H1 (cell line): ENCODE results near the gene EFHD1. TPM values are rescaled to one million over a fixed set of nuclear protein-coding genes. Genes with fewer than 3 reads are reported as not detected.
A peak's percentile ranks its signal among the peaks of the same experiment; 100 is the strongest.

ENCODE experiments used
- CTCF ChIA-PET: fragments of 300-600 bp; sonication (Branson Sonifier 250); formaldehyde crosslinking; loops from one replicate; lab custom pipeline; 2021; ENCODE audit not compliant: partially characterized antibody; lab: Charles Lee
- POLR2A ChIA-PET: fragments of 300-600 bp; sonication (Branson Sonifier 250); formaldehyde crosslinking; loops from one replicate; lab custom pipeline; 2021; ENCODE audit warnings: inconsistent platforms; ENCODE audit not compliant: partially characterized antibody; lab: Charles Lee
- DNase-seq, 2 experiments: peaks; one replicate each; pipeline versions ENCODE4 v3.0.0 to v3.0.0-alpha.2; 2010 to 2022; ENCODE audit warnings: low spot score in 2 of 2, low read depth in 1 of 2, mixed read lengths in 1 of 2
- FAIRE-seq: peaks from 2 replicates; lab custom pipeline; 2011; peaks lifted over from hg19 to GRCh38; lab: Jason Lieb, UNC
- H2AFZ ChIP-seq: 2 replicates; pipeline ENCODE4 v1.8.1; 2012; ENCODE audit warnings: low read length, inconsistent platforms
- H2AK5ac ChIP-seq: 2 replicates; pipeline ENCODE4 v1.6.1; 2013; ENCODE audit warnings: low read depth, low read length
- H2BK120ac ChIP-seq: replicated peaks from 2 replicates; pipeline ENCODE3; 2013; ENCODE audit warnings: low read depth, low read length, inconsistent platforms
- H2BK12ac ChIP-seq: 2 replicates; pipeline ENCODE4 v1.6.1; 2013; ENCODE audit warnings: low read depth, low read length
- H2BK15ac ChIP-seq: 2 replicates; pipeline ENCODE4 v1.6.1; 2013; ENCODE audit warnings: low read length
- H2BK20ac ChIP-seq: 2 replicates; pipeline ENCODE4 v1.6.1; 2013; ENCODE audit warnings: low read length
- H2BK5ac ChIP-seq: 2 replicates; pipeline ENCODE4 v1.6.1; 2013; ENCODE audit warnings: low read depth, low read length
- H3K14ac ChIP-seq: 2 replicates; pipeline ENCODE4 v1.6.1; 2013; ENCODE audit warnings: inconsistent platforms; ENCODE audit not compliant: insufficient read length
- H3K18ac ChIP-seq: 2 replicates; pipeline ENCODE4 v1.6.1; 2013; ENCODE audit warnings: low read length; ENCODE audit errors: extremely low read depth
- H3K23ac ChIP-seq: 2 replicates; pipeline ENCODE4 v1.6.1; 2013; ENCODE audit warnings: inconsistent platforms; ENCODE audit not compliant: insufficient read length
- H3K23me2 ChIP-seq: 2 replicates; pipeline ENCODE4 v1.6.1; 2013; ENCODE audit warnings: low read depth, low read length
- H3K27ac ChIP-seq: 2 replicates; pipeline ENCODE4 v1.6.1; 2011; ENCODE audit warnings: low read depth, low read length, inconsistent platforms
- H3K27me3 ChIP-seq, 4 experiments: replicated peaks in 1 of 4; 1 replicate in 1 of 4; 2 replicates in 3 of 4; pipeline versions ENCODE4 v1.6.1 to v1.8.1; 2011 to 2013; ENCODE audit warnings: low read length in 3 of 4, mild to moderate bottlenecking in 3 of 4, inconsistent platforms in 2 of 4, mixed read lengths in 2 of 4, moderate library complexity in 1 of 4; ENCODE audit not compliant: control insufficient read depth in 3 of 4, insufficient read depth in 3 of 4; ENCODE audit errors: extremely low read depth in 1 of 4
- H3K36me3 ChIP-seq, 4 experiments: 2 replicates each; pipeline versions ENCODE4 v1.6.1 to v1.8.1; 2011 to 2013; ENCODE audit warnings: mild to moderate bottlenecking in 4 of 4, low read length in 3 of 4, moderate library complexity in 2 of 4, control low read depth in 1 of 4, inconsistent platforms in 1 of 4; ENCODE audit not compliant: insufficient read depth in 4 of 4, control insufficient read depth in 2 of 4
- H3K4ac ChIP-seq: replicated peaks from 2 replicates; pipeline ENCODE3; 2013; ENCODE audit warnings: low read length, low read depth, mixed read lengths, inconsistent platforms; ENCODE audit not compliant: insufficient read length
- H3K4me1 ChIP-seq, 4 experiments: replicated peaks in 1 of 4; 1 replicate in 1 of 4; 2 replicates in 3 of 4; pipeline versions ENCODE4 v1.6.1 to v1.8.1; 2011 to 2013; ENCODE audit warnings: low read length in 3 of 4, inconsistent platforms in 2 of 4, mixed read lengths in 1 of 4; ENCODE audit not compliant: insufficient read depth in 4 of 4, control insufficient read depth in 3 of 4
- H3K4me2 ChIP-seq, 2 experiments: 2 replicates each; pipeline versions ENCODE4 v1.6.1 to v1.8.1; 2011 to 2013; ENCODE audit warnings: low read depth in 2 of 2, low read length in 2 of 2, control low read depth in 1 of 2, inconsistent platforms in 1 of 2, mild to moderate bottlenecking in 1 of 2; ENCODE audit not compliant: insufficient read depth in 1 of 2
- H3K4me3 ChIP-seq, 4 experiments: fragments of 200-600, 300-600 bp in 1 of 4; sonication (generic), shearing (Covaris generic), sonication (Bioruptor Twin) in 1 of 4; 2 replicates each; pipeline versions ENCODE4 v1.5.1 to v1.8.1; 2011 to 2016; ENCODE audit warnings: low read length in 4 of 4, low read depth in 3 of 4, control low read depth in 2 of 4, inconsistent platforms in 2 of 4, mild to moderate bottlenecking in 2 of 4, mixed read lengths in 1 of 4, moderate library complexity in 1 of 4; ENCODE audit not compliant: insufficient read depth in 2 of 4; ENCODE audit errors: extremely low read depth in 1 of 4
- H3K56ac ChIP-seq: replicated peaks from 2 replicates; pipeline ENCODE3; 2013; ENCODE audit warnings: low read depth, mild to moderate bottlenecking, mixed read lengths, low read length, inconsistent platforms; ENCODE audit not compliant: insufficient read length
- H3K79me1 ChIP-seq: 2 replicates; pipeline ENCODE4 v1.6.1; 2013; ENCODE audit warnings: low read depth, low read length, control low read depth
- H3K79me2 ChIP-seq, 2 experiments: 2 replicates each; pipeline versions ENCODE4 v1.6.1 to v1.8.1; 2012 to 2013; ENCODE audit warnings: low read length in 2 of 2, mild to moderate bottlenecking in 2 of 2, inconsistent platforms in 1 of 2; ENCODE audit not compliant: insufficient read depth in 2 of 2, control insufficient read depth in 1 of 2
- H3K9ac ChIP-seq, 4 experiments: replicated peaks in 1 of 4; 1 replicate in 1 of 4; 2 replicates in 3 of 4; pipeline versions ENCODE4 v1.6.1 to v1.8.1; 2011 to 2013; ENCODE audit warnings: low read depth in 3 of 4, low read length in 3 of 4, control low read depth in 2 of 4, mild to moderate bottlenecking in 2 of 4, moderate library complexity in 2 of 4, inconsistent platforms in 1 of 4; ENCODE audit errors: extremely low read depth in 1 of 4
- H3K9me3 ChIP-seq, 2 experiments: 2 replicates each; pipeline versions ENCODE4 v1.6.1 to v1.8.1; 2012 to 2013; ENCODE audit warnings: mild to moderate bottlenecking in 2 of 2, moderate library complexity in 2 of 2, control low read depth in 1 of 2, inconsistent platforms in 1 of 2, low read depth in 1 of 2, low read length in 1 of 2, mixed read lengths in 1 of 2; ENCODE audit not compliant: insufficient read depth in 2 of 2
- H4K20me1 ChIP-seq, 2 experiments: replicated peaks in 1 of 2; 2 replicates each; pipeline versions ENCODE3 to v1.8.1; 2011 to 2013; ENCODE audit warnings: inconsistent platforms in 2 of 2, low read length in 2 of 2, mild to moderate bottlenecking in 1 of 2; ENCODE audit not compliant: insufficient read depth in 2 of 2, control insufficient read depth in 1 of 2
- H4K5ac ChIP-seq: 2 replicates; pipeline ENCODE4 v1.6.1; 2013; ENCODE audit warnings: low read length, low read depth, mixed read lengths, inconsistent platforms; ENCODE audit not compliant: insufficient read length
- H4K8ac ChIP-seq: 2 replicates; pipeline ENCODE4 v1.8.0; 2013; ENCODE audit warnings: mild to moderate bottlenecking, moderate library complexity, low read length, inconsistent platforms; ENCODE audit not compliant: insufficient read depth; ENCODE audit errors: extremely low read depth
- H4K91ac ChIP-seq: replicated peaks from 2 replicates; pipeline ENCODE3; 2013; ENCODE audit warnings: low read length, mixed read lengths, inconsistent platforms; ENCODE audit not compliant: insufficient read length
- BRCA1 ChIP-seq: IDR thresholded peaks from 2 replicates; pipeline ENCODE4 v1.6.1; 2012; ENCODE audit warnings: low read depth, low read length, improper control_type of control experiment
- RNF2 ChIP-seq: fragments of 200-900, 300-1000 bp; sonication (generic); IDR thresholded peaks from 2 replicates; pipeline ENCODE4 v1.7.1; 2016; ENCODE audit warnings: borderline replicate concordance, low read depth, mild to moderate bottlenecking, antibody characterized with exemption, low read length; ENCODE audit not compliant: poor library complexity, severe bottlenecking; ENCODE audit errors: missing control alignments
- WGBS, 2 experiments: shearing (Covaris generic) in 1 of 2; methylation state at CpG; one replicate each; pipeline versions ENCODE4 v1.1.6 to v1.1.7; 2013 to 2015; ENCODE audit warnings: low lambda C conversion rate in 2 of 2, mixed read lengths in 2 of 2, inconsistent platforms in 1 of 2, low coverage in 1 of 2, missing lambda C conversion rate in 1 of 2; ENCODE audit not compliant: insufficient replicate concordance in 2 of 2, insufficient coverage in 1 of 2, insufficient read length in 1 of 2; ENCODE audit errors: extremely low coverage in 1 of 2, missing lambda C conversion rate in 1 of 2; 5-methylcytosine and 5-hydroxymethylcytosine counted together
- polyA plus RNA-seq, 7 experiments: library from polyadenylated mRNA; depleted of rRNA in 3 of 7; stranded (reverse) in 5 of 7; unstranded in 2 of 7; fragments of >200 nt in 5 of 7; fragments of 200-250 nt in 2 of 7; gene quantifications; 1 replicate in 5 of 7; 2 replicates in 1 of 7; 4 replicates in 1 of 7; pipeline versions ENCODE4 v1.2.1 to v1.2.3, GENCODE V29; 2011 to 2013; ENCODE audit warnings: missing spikeins in 2 of 7, mixed read lengths in 2 of 7
- total RNA-seq: library from RNA; stranded (reverse); fragmentation: NEBNext Ultra II Directional; extraction: Animal tissue kit (Norgen Biotek cat#: 25700); gene quantifications from 2 replicates; pipeline ENCODE4 v1.2.1, GENCODE V29; 2021

EFHD1 gene
- total and polyA plus RNA-seq, 2 of the 8 experiments (the other 6 are each of a cell fraction or from before 2014, with no cell fraction given), result 3.4 to 4.5 TPM

DNA sequence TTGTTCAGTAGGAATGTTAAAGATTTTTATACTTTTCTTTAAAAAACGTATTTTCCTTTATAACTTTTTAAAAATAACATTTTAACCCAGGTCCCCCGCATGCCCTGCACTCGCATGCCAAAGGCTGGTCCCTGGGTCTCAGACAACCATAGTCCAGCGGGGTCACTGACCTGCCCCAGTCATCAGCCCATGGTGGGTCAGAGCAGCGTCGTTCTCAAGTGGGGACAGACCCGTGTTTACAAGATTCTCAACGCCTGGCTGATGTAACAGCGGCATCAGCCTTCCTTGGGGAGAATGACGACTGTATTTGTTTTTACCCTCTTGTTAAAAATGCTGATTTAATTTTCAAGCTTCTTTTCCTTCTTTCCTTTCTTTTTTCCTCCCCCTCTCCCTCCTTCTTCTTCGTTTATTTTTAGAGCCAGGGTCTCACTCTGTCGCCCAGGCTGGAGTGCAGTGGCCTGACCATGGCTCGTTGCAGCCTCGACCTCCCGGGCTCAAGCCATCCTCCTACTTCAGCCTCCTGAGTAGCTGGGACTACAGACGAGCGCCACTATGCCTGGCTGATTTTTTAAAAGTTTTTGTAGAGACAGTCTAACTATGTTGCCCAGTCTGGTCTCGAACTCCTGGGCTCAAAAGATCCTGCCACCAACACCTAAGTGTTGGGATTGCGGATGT is 1.0 kb upstream of the EFHD1 start:
- Histone ChIP-seq H2AK5ac (no peak overlapping the region), H3K9ac (no peak overlapping the region), H2BK20ac (no peak overlapping the region), H3K9me3 (no peaks in the 10 kb centered on the region), H3K4me3 (peak overlapping the region; percentile 54 to 82 (median 58); a peak in 5 of 8 replicates), H4K91ac (no peak overlapping the region), H3K4ac (no peak overlapping the region), H3K18ac (no peak overlapping the region), H2BK120ac (no peak overlapping the region), H3K27ac (no peak overlapping the region), H3K79me2 (no peaks in the 10 kb centered on the region), H3K56ac (no peak overlapping the region), H3K27me3 (peaks cover 21 to 53% (median 41%) of the 10 kb centered on the region in 4 experiments), H3K23ac (no peak overlapping the region), H3K14ac (no peak overlapping the region), H3K79me1 (no peaks in the 10 kb centered on the region), H4K8ac (no peak overlapping the region), H3K4me2 (peak overlapping the region; percentile 72 to 80), H2BK5ac (no peak overlapping the region), H3K36me3 (no peaks in the 10 kb centered on the region), H4K20me1 (peaks cover 0 to 1% of the 10 kb centered on the region in 2 experiments), H2BK15ac (peak overlapping the region; percentile 46; the same call in 1 of the 2 replicates), H4K5ac (no peak overlapping the region), H2AFZ (peak overlapping the region; percentile 31; the same call in 1 of the 2 replicates), H3K4me1 (peaks cover 0 to 9% (median 1%) of the 10 kb centered on the region in 4 experiments; a peak in 4 of 7 replicates), H2BK12ac (no peak overlapping the region), H3K23me2 (peaks cover 10% of the 10 kb centered on the region; the same call in 1 of the 2 replicates)
- WGBS, 2 experiments, result 75% methylated on average over 19 of the region's 19 CpGs; no CpG with 5 or more reads in 1 of the 2 experiments
- CTCF ChIA-PET, result interaction anchor here (1.1 to 4.2 kb wide), 7 partner anchors 9 to 193 kb away, joined by 3 to 14 read pairs (median 5); no protein-coding TSS in a partner anchor
- POLR2A ChIA-PET, result interaction anchor here (1.0 to 2.4 kb wide), 6 partner anchors 9 to 81 kb away, joined by 3 to 7 read pairs (median 4); partner anchors contain the start of genes EIF4E2 and TIGD1
- peak; percentile 15 for TF ChIP-seq RNF2
- no peak for TF ChIP-seq BRCA1
- no peak for FAIRE-seq
- no peak for DNase-seq
